ENCODE results near the gene TTC7B. TPM values are rescaled to one million over a fixed set of nuclear protein-coding genes. Genes with fewer than 3 reads are reported as not detected.

Gene TTC7B
- total and polyA plus RNA-seq, 3 experiments from 2014 or later = 1.7 to 5.8 (median 5.2) TPM

DNA sequence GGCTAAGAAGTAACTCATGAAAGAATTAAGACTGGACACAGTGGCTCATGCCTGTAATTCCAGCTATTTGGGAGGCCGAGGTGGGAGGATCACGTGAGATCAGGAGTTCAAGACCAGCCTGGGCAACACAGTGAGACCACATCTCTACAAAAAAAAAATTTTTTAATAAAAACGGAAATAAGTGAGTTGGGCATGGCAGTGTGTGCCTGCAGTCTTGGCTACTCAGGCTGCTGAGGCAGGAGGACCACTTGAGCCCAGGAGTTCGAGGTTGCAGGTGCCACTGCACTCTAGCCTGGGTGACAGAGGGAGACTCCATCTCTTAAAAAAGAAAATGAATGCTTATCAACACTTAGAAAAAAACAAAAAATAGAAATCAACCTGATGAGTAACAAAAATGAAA lies 301.7 kb downstream of the TTC7B start:
- no peak overlapping the region for H3K27ac Mint-ChIP-seq

DNA sequence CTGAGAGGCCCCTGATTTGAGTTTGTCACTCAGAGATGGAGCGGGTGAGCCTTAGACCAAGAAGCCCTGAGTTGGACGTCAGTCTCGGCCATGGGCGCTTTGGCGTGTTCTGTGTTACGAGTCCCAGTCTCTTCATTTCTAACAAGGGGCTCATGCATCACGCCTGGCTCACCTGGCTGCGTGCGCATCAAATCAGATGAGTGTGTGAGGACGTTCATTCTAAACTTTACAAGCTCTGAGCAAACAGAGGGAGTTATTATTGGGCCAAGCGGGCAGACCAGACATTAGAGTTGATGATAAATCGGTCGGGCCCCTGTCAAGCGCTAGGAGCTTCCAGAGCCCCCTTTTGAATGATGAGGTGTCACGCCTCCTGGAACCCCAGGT lies 302.2 kb downstream of the TTC7B start:
- H3K4me1 Mint-ChIP-seq = peaks cover 0 to 2% (median 2%) of the 10 kb centered on the region in 3 donors

More for the DNA sequence above, 301.7 kb downstream of the TTC7B start:
- Histone ChIP-seq H3K4me1 (ENCODE audit: insufficient read depth, low read length) (no peaks in the 10 kb centered on the region), H3K27ac (ENCODE audit: low read depth, low read length) (no peak overlapping the region), H3K9me3 (ENCODE audit: low read length) (no peaks in the 10 kb centered on the region), H3K4me3 (ENCODE audit: low read length) (no peak overlapping the region), H3K27me3 (ENCODE audit: insufficient read depth, low read length, poor library complexity, severe bottlenecking) (no peaks in the 10 kb centered on the region), H3K36me3 (ENCODE audit: insufficient read depth, low read length) (no peaks in the 10 kb centered on the region)
- H3K36me3 Mint-ChIP-seq = no peaks in the 10 kb centered on the region
- ChIA-PET POLR2A (no interaction called here), CTCF (no interaction called here)
- no peak for DNase-seq
- H3K27me3 Mint-ChIP-seq = peaks cover 11% of the 10 kb centered on the region in 2 donors
- H3K9me3 Mint-ChIP-seq = no peaks in the 10 kb centered on the region
- no peaks in the 10 kb centered on the region for H3K4me1 Mint-ChIP-seq
- no peak overlapping the region for H3K4me3 Mint-ChIP-seq

DNA sequence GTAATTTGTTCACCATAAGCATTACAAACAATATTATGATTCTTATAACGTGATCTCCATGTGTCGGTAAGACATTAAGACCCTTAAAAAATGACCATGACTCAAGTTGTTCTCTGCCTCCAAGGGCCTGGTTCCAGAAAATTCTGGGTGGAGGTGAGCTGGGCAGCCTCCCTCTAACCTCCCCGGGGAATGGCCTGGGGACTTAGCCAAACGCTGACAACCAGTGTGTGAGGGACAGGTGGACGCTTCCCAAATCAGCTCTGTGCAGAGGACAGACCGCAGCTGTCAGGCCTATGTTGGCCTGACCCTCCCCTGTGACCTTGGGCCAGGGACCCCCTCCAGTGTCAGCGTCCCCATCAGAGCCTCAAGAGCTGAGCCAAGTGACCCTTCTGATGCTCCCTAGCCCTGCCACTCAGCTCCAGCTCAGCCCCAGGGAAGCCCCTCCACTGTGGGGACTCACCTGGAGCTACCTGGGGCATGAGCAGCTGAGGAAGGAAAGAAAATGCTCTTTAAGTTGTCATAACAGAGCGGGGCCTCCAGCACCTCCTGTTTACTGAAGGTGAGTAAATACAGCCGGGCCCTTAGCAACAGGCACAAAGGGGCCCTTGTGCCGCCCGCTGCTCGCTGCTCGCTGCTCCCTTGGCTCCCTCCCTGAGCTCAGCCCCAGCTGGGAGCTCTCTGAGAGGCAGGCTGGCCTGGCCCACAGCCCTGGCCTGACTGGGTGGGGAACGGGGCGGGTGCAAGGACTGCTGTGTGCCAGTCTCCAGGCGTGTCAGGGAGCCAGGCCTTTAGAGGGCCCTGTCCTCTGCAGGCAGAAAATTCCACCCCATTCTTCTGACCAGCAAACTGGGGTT lies 302.8 kb downstream of the TTC7B start:
- ChIA-PET CTCF (interaction anchor here (1.3 kb wide), 1 partner anchor 114 kb away, joined by 3 read pairs; no protein-coding TSS in a partner anchor), POLR2A (no interaction called here)
- no peak for DNase-seq
- Mint-ChIP-seq H3K4me3 (no peak overlapping the region), H3K27ac (no peak overlapping the region), H3K36me3 (no peaks in the 10 kb centered on the region), H3K9me3 (no peaks in the 10 kb centered on the region), H3K27me3 (peaks cover 22 to 23% of the 10 kb centered on the region in 2 donors), H3K4me1 (peaks cover 0 to 6% (median 5%) of the 10 kb centered on the region in 3 donors)
- Histone ChIP-seq H3K27me3 (ENCODE audit: insufficient read depth, low read length, poor library complexity, severe bottlenecking) (no peaks in the 10 kb centered on the region), H3K4me1 (ENCODE audit: insufficient read depth, low read length) (no peaks in the 10 kb centered on the region), H3K4me3 (ENCODE audit: low read length) (no peak overlapping the region), H3K36me3 (ENCODE audit: insufficient read depth, low read length) (no peaks in the 10 kb centered on the region), H3K27ac (ENCODE audit: low read depth, low read length) (no peak overlapping the region), H3K9me3 (ENCODE audit: low read length) (no peaks in the 10 kb centered on the region)

More for the DNA sequence above, 302.2 kb downstream of the TTC7B start:
- no peaks in the 10 kb centered on the region for H3K27me3 ChIP-seq (ENCODE audit: insufficient read depth, low read length, poor library complexity, severe bottlenecking)
- Mint-ChIP-seq H3K36me3 (no peaks in the 10 kb centered on the region), H3K4me3 (no peak overlapping the region), H3K27me3 (peaks cover 16 to 17% of the 10 kb centered on the region in 2 donors), H3K9me3 (no peaks in the 10 kb centered on the region), H3K27ac (no peak overlapping the region)
- no peak for DNase-seq
- POLR2A ChIA-PET = no interaction called here
- CTCF ChIA-PET = interaction anchor here (1.3 kb wide), 1 partner anchor 114 kb away, joined by 3 read pairs; no protein-coding TSS in a partner anchor
- no peak overlapping the region for H3K27ac ChIP-seq (ENCODE audit: low read depth, low read length)
- H3K4me3 ChIP-seq (ENCODE audit: low read length) = no peak overlapping the region
- no peaks in the 10 kb centered on the region for H3K36me3 ChIP-seq (ENCODE audit: insufficient read depth, low read length)
- H3K4me1 ChIP-seq (ENCODE audit: insufficient read depth, low read length) = no peaks in the 10 kb centered on the region
- no peaks in the 10 kb centered on the region for H3K9me3 ChIP-seq (ENCODE audit: low read length)

DNA sequence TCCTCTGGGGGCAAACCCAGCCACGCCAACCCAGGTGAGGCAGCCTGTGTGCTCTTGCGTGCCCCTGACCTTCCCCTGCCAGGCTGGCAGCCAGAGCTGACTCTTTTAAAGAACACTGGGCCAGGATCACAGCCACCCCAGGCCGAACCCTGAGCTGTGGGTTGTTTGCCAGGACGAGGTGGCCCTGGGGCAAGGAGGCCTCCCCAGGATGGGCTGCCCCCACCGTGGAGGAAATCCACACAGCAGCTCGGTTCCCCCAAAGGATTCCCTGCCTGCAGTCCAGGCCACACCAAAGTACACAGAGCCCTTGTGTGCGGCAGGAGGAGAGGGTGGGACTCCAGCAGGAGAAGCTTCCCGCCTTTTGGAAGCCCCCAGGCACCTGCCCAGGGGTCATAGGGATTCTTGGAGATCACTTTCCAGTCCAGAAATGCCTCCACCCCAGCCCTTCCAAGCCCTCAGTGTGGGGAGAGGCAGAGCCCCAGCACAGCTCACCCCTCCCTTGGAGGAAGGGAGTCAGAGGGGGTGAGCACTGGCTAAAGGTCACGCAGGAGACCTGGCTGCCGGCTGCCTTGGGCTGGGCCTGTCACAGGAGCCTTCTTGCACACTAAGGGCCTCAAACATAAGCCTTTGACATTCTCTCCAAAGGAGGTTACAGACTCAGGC lies 303.8 kb downstream of the TTC7B start:
- Mint-ChIP-seq H3K4me1 (peaks cover 0 to 6% (median 5%) of the 10 kb centered on the region in 3 donors), H3K27ac (no peak overlapping the region), H3K27me3 (peaks cover 22 to 31% of the 10 kb centered on the region in 2 donors), H3K36me3 (no peaks in the 10 kb centered on the region), H3K9me3 (no peaks in the 10 kb centered on the region), H3K4me3 (no peak overlapping the region)
- no peaks in the 10 kb centered on the region for H3K9me3 ChIP-seq (ENCODE audit: low read length)
- no peaks in the 10 kb centered on the region for H3K4me1 ChIP-seq (ENCODE audit: insufficient read depth, low read length)
- H3K4me3 ChIP-seq (ENCODE audit: low read length) = no peak overlapping the region
- H3K27me3 ChIP-seq (ENCODE audit: insufficient read depth, low read length, poor library complexity, severe bottlenecking) = no peaks in the 10 kb centered on the region
- no peaks in the 10 kb centered on the region for H3K36me3 ChIP-seq (ENCODE audit: insufficient read depth, low read length)
- H3K27ac ChIP-seq (ENCODE audit: low read depth, low read length) = no peak overlapping the region
- no peak for DNase-seq
- ChIA-PET CTCF (interaction anchor here (0.7 to 1.3 kb wide), 2 partner anchors 113 kb away, joined by 3 read pairs; no protein-coding TSS in a partner anchor), POLR2A (no interaction called here)

DNA sequence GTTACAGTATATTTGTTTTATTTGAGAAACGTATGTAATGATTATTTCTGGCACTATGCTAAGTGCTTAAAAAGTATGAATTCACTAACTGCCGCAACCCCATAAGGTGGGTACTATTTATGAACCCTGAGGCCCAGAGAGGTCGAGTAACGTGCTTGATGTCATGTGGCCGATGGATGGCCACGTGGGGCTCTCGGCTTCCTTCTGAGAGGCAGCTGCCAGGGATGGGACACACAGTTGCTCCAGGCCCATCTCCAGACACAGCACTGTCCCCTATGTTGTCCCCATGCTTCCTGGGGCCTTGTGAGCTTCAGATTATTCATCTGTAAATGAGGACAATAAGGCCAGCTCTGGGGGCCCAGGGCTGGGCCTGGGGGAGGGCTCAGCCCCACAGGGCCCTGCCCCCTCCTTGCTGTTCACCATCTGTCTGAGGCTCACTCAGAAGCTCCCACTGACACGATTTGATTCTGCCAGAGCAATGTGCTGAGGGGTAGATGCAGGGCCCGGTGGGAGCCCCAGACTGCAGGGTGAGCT lies 304.4 kb downstream of the TTC7B start:
- H3K27me3 Mint-ChIP-seq = peaks cover 22 to 32% of the 10 kb centered on the region in 2 donors
- H3K9me3 Mint-ChIP-seq = no peaks in the 10 kb centered on the region

DNA sequence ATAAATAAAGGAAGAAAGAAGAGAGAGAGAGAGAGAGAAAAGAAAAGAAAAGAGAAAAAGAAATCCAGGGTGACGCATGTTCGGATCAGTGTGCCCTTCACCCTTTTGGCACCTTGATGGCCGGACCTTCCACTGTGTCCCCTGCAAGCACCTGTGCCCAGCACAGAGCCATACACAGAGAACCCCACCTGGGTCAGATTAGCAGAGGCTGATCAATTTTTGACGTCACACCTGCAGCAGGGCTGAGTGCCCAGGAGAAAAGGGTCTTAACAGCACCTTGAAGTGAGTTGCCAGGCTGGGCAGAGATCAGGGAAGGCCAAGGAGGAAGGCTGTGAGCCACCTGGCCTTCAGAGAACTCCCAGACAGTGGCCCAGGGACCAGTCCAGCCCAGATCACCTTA lies 305.0 kb downstream of the TTC7B start:
- H3K9me3 ChIP-seq (ENCODE audit: low read length) = no peaks in the 10 kb centered on the region
- peaks cover 22 to 35% of the 10 kb centered on the region in 2 donors for H3K27me3 Mint-ChIP-seq
- POLR2A ChIA-PET = no interaction called here
- H3K4me1 ChIP-seq (ENCODE audit: insufficient read depth, low read length) = no peaks in the 10 kb centered on the region
- CTCF ChIA-PET = no interaction called here
- peaks cover 0 to 6% (median 5%) of the 10 kb centered on the region in 3 donors for H3K4me1 Mint-ChIP-seq
- no peaks in the 10 kb centered on the region for H3K36me3 ChIP-seq (ENCODE audit: insufficient read depth, low read length)
- no peak overlapping the region for H3K4me3 ChIP-seq (ENCODE audit: low read length)
- no peaks in the 10 kb centered on the region for H3K27me3 ChIP-seq (ENCODE audit: insufficient read depth, low read length, poor library complexity, severe bottlenecking)
- H3K4me3 Mint-ChIP-seq = no peak overlapping the region
- H3K36me3 Mint-ChIP-seq = no peaks in the 10 kb centered on the region
- DNase-seq = no peak
- H3K9me3 Mint-ChIP-seq = no peaks in the 10 kb centered on the region
- H3K27ac ChIP-seq (ENCODE audit: low read depth, low read length) = no peak overlapping the region
- no peak overlapping the region for H3K27ac Mint-ChIP-seq

More for the DNA sequence above, 304.4 kb downstream of the TTC7B start:
- H3K4me3 Mint-ChIP-seq = no peak overlapping the region
- no peaks in the 10 kb centered on the region for H3K4me1 ChIP-seq (ENCODE audit: insufficient read depth, low read length)
- peaks cover 0 to 6% (median 5%) of the 10 kb centered on the region in 3 donors for H3K4me1 Mint-ChIP-seq
- H3K27ac Mint-ChIP-seq = no peak overlapping the region
- CTCF ChIA-PET = interaction anchor here (0.7 kb wide), 1 partner anchor 113 kb away, joined by 3 read pairs; no protein-coding TSS in a partner anchor
- H3K27ac ChIP-seq (ENCODE audit: low read depth, low read length) = no peak overlapping the region
- POLR2A ChIA-PET = no interaction called here
- no peaks in the 10 kb centered on the region for H3K36me3 ChIP-seq (ENCODE audit: insufficient read depth, low read length)
- no peak for DNase-seq
- H3K9me3 ChIP-seq (ENCODE audit: low read length) = no peaks in the 10 kb centered on the region
- no peak overlapping the region for H3K4me3 ChIP-seq (ENCODE audit: low read length)
- H3K36me3 Mint-ChIP-seq = no peaks in the 10 kb centered on the region
- no peaks in the 10 kb centered on the region for H3K27me3 ChIP-seq (ENCODE audit: insufficient read depth, low read length, poor library complexity, severe bottlenecking)

DNA sequence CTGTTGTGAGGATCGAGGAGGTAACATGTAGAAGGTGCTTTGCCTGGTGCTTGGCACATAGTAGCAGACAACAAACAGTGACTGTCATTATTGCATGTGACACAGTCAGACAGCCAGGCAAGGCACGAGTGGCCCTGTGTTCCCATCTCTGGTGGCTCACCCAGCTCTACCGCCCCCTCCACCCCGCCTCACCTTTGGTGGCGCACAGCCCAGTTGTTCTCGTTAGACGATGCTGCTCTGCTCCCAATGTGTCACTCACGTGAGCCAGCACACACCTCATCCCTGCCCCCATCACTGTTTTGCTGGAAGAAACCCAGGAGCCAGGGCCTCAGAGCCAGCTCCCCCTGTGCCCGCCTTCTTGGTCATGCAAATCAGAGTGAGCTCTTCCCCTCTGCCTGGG lies 306.1 kb downstream of the TTC7B start:
- Mint-ChIP-seq H3K9me3 (no peaks in the 10 kb centered on the region), H3K4me3 (no peak overlapping the region), H3K4me1 (peaks cover 0 to 6% (median 5%) of the 10 kb centered on the region in 3 donors), H3K27me3 (peaks cover 20 to 35% of the 10 kb centered on the region in 2 donors), H3K36me3 (no peaks in the 10 kb centered on the region), H3K27ac (no peak overlapping the region)
- Histone ChIP-seq H3K9me3 (ENCODE audit: low read length) (no peaks in the 10 kb centered on the region), H3K4me3 (ENCODE audit: low read length) (no peak overlapping the region), H3K36me3 (ENCODE audit: insufficient read depth, low read length) (no peaks in the 10 kb centered on the region), H3K4me1 (ENCODE audit: insufficient read depth, low read length) (no peaks in the 10 kb centered on the region), H3K27me3 (ENCODE audit: insufficient read depth, low read length, poor library complexity, severe bottlenecking) (no peaks in the 10 kb centered on the region), H3K27ac (ENCODE audit: low read depth, low read length) (no peak overlapping the region)
- ChIA-PET POLR2A (no interaction called here), CTCF (no interaction called here)
- DNase-seq = no peak

DNA sequence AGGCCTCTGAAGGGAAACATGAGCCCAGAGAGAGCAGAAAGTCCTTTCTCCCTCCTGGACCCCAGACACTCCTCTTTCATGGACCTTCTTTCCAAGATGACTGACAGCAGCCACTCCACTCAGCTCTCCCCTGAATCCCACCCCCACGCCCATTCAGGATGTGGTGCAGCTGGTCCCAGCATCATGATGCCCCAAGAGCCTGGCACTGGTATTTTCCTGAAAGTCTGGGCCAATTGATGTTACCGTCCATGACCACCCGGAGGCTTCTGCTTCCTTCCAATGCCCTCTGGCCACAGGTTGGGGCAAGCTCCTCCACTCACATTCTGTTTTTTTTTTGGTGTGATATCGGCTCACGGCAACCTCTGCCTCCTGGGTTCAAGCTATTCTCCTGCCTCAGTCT lies 306.8 kb downstream of the TTC7B start:
- H3K4me1 Mint-ChIP-seq = peaks cover 0 to 6% (median 5%) of the 10 kb centered on the region in 3 donors
- no peaks in the 10 kb centered on the region for H3K9me3 ChIP-seq (ENCODE audit: low read length)
- CTCF ChIA-PET = interaction anchor here (0.6 kb wide), 1 partner anchor 233 kb away, joined by 5 read pairs; no protein-coding TSS in a partner anchor
- DNase-seq = no peak
- no peaks in the 10 kb centered on the region for H3K36me3 ChIP-seq (ENCODE audit: insufficient read depth, low read length)
- H3K27me3 Mint-ChIP-seq = peaks cover 20 to 35% of the 10 kb centered on the region in 2 donors
- no peaks in the 10 kb centered on the region for H3K27me3 ChIP-seq (ENCODE audit: insufficient read depth, low read length, poor library complexity, severe bottlenecking)
- no peak overlapping the region for H3K4me3 ChIP-seq (ENCODE audit: low read length)
- no peaks in the 10 kb centered on the region for H3K36me3 Mint-ChIP-seq
- no peak overlapping the region for H3K27ac ChIP-seq (ENCODE audit: low read depth, low read length)
- H3K9me3 Mint-ChIP-seq = no peaks in the 10 kb centered on the region
- no peaks in the 10 kb centered on the region for H3K4me1 ChIP-seq (ENCODE audit: insufficient read depth, low read length)
- no peak overlapping the region for H3K4me3 Mint-ChIP-seq
- POLR2A ChIA-PET = no interaction called here
- no peak overlapping the region for H3K27ac Mint-ChIP-seq
